ENCODE data around the gene BOK.
"Not testable (repeated sequence)": the region's sequence is repeated elsewhere in the genome, so short reads cannot be mapped to it uniquely, and the experiment has no call there.

BOK gene

DNA sequence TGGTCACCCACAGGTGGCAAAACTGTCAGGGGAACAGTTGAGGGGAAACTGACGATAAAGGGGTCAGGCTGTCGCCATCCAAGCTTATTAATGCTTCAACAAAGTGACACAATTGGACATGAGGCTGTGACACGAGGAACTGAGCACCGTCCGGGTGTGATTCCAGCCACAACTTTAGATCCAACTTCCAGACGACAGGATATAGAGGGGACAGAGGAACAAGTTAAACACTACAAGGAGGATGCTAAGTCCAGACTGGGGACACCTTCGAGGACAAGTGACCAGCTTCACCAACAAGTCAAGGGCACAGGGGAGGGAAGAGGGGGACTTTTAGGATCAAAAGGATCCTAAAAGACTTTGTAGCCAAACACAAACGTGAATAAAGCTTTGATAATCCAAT, 23.8 kb downstream of the BOK start:
- no peak overlapping the region for H3K27ac ChIP-seq
- no peak for DNase-seq (ENCODE audit: low spot score)
- TF ChIP-seq, protein P1, sequence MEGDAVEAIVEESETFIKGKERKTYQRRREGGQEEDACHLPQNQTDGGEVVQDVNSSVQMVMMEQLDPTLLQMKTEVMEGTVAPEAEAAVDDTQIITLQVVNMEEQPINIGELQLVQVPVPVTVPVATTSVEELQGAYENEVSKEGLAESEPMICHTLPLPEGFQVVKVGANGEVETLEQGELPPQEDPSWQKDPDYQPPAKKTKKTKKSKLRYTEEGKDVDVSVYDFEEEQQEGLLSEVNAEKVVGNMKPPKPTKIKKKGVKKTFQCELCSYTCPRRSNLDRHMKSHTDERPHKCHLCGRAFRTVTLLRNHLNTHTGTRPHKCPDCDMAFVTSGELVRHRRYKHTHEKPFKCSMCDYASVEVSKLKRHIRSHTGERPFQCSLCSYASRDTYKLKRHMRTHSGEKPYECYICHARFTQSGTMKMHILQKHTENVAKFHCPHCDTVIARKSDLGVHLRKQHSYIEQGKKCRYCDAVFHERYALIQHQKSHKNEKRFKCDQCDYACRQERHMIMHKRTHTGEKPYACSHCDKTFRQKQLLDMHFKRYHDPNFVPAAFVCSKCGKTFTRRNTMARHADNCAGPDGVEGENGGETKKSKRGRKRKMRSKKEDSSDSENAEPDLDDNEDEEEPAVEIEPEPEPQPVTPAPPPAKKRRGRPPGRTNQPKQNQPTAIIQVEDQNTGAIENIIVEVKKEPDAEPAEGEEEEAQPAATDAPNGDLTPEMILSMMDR (conservative IDR thresholded peaks at IDR 0.05; ENCODE audit: low read depth) = no peak
- ChIA-PET CTCF (interaction anchor here (0.5 kb wide), 1 partner anchor 1008 kb away, joined by 4 read pairs; no protein-coding TSS in a partner anchor), POLR2A (ENCODE audit: low non-redundant PET) (no interaction called here)

DNA sequence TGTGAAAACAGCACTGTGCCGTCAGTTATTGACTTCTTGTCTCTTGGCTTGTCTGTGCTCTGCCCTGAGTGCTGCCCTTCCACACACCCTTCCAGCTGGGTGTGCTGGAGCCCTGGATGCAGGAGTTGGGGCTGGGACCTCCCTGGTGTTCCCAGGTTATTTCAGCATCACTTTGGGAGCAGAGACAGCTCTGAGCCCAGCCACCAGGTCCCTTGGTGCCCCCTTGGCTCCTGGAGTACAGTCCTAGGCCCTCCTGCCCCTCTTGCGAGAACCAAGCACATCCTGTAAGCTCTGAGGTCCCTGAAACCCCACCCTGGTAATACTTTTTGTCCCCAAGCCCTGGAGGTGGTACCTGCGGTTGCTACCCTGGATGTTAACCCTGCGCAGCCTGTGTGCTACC, 24.3 kb downstream of the BOK start:
- TF ChIP-seq, protein P1 (conservative IDR thresholded peaks at IDR 0.05; ENCODE audit: low read depth) = no peak
- CTCF ChIA-PET = no interaction called here
- DNase-seq (ENCODE audit: low spot score) = no peak
- H3K27ac ChIP-seq = no peak overlapping the region
- POLR2A ChIA-PET (ENCODE audit: low non-redundant PET) = no interaction called here

DNA sequence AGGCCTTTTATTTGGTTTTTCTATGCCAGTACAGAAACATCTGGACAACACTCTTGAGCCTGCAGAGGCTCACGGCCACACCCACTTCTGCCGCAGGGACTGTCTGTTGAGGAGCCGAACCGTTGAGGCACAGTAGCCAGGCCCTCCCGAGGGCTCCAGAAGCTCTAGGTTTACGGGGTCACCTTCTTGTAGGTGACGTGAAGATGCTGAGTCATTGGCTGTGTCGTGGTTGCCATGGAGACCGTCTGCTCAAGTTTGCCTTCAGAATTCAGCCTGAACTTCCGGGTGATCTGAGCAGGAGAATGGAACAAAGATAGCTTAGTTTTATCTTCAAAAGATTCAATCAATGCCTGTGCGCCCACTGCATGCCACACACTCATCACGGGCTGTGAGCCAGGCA, 25.9 kb downstream of the BOK start:
- POLR2A ChIA-PET (ENCODE audit: low non-redundant PET) = no interaction called here
- CTCF ChIA-PET = no interaction called here
- DNase-seq (ENCODE audit: low spot score) = peak; percentile 17
- TF ChIP-seq, protein P1 (conservative IDR thresholded peaks at IDR 0.05; ENCODE audit: low read depth) = no peak
- no peak overlapping the region; the same call in 1 of the 2 replicates for H3K27ac ChIP-seq

DNA sequence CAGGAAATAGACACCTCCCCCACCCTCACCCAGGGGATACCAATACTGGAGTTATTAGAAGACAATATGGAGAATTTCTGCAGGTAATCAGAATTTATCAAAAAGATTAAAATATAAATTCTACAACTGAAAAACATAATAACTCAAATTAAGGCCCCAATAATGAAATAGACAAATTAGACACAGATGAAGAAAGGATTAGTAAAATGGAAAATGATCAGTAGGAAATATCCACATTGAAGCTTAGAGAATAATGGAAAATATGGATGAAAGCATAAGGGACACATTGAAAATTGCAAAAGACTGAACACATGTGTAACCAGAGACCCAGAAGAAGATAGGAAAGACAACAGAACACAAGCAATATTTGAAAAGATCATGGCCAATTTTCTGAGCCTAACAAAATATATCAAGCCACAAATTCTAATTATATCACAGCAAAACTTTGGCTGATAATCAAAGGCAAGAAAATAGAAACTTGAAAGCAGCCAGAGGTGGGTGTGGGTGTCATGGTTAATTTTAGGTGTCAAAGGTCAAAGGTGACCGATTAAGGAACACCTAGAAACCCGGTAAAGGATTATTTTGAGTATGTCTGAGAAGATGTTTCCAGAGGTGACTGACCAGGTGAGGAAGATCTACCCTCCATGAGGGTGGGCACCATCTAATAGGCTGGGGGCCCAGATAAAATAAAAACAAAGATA, 28.2 kb downstream of the BOK start:
- no peak for DNase-seq (ENCODE audit: low spot score)
- POLR2A ChIA-PET (ENCODE audit: low non-redundant PET) = no interaction called here
- TF ChIP-seq, protein P1 (conservative IDR thresholded peaks at IDR 0.05; ENCODE audit: low read depth) = no peak
- CTCF ChIA-PET = interaction anchor here (0.6 kb wide), 1 partner anchor 28 kb away, joined by 3 read pairs; no protein-coding TSS in a partner anchor
- H3K27ac ChIP-seq = no peak overlapping the region

DNA sequence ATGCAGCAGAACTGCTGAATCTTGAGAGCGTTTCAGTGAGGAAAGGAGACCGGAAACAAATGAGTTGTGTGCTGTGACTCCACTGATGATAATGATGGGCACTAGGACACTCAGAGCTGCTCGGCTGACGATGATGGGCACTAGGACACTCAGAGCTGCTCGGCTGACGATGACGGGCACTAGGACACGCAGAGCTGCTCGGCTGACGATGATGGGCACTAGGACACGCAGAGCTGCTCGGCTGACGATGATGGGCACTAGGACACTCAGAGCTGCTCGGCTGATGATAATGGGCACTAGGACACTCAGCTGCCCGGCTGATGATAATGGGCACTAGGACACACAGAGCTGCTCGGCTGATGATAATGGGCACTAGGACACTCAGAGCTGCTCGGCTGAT, 31.3 kb downstream of the BOK start:
- DNase-seq (ENCODE audit: low spot score); CTCF ChIA-PET; H3K27ac ChIP-seq: not testable (repeated sequence)
- POLR2A ChIA-PET (ENCODE audit: low non-redundant PET) = interaction anchor here (0.6 kb wide), 1 partner anchor 10 kb away, joined by 3 read pairs; no protein-coding TSS in a partner anchor

DNA sequence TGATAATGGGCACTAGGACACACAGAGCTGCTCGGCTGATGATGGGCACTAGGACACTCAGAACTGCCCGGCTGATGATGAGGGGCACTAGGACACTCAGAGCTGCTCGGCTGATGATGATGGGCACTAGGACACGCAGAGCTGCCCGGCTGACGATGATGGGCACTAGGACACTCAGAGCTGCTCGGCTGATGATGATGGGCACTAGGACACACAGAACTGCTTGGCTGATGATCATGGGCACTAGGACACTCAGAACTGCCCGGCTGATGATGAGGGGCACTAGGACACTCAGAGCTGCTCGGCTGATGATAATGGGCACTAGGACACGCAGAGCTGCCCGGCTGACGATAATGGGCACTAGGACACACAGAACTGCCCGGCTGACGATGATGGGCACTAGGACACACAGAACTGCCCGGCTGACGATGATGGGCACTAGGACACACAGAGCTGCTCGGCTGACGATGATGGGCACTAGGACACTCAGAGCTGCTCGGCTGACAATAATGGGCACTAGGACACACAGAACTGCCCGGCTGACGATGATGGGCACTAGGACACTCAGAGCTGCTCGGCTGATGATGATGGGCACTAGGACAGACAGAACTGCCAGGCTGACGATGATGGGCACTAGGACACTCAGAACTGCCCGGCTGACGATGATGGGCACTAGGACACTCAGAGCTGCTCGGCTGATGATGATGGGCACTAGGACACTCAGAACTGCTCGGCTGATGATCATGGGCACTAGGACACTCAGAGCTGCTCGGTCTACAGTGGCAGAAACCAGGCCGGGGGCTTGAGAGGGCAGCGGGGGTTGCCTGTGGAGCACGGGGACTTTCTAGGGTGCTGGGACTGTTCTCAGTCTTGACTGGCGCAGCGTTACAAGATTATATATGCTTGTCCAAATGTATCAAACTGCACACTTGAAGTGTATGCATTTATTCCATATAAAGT, 32.2 kb downstream of the BOK start:
- POLR2A ChIA-PET (ENCODE audit: low non-redundant PET) = not testable (repeated sequence)
- CTCF ChIA-PET = interaction anchor here (0.7 kb wide), 2 partner anchors 94 to 221 kb away, joined by 3 read pairs; no protein-coding TSS in a partner anchor

DNA sequence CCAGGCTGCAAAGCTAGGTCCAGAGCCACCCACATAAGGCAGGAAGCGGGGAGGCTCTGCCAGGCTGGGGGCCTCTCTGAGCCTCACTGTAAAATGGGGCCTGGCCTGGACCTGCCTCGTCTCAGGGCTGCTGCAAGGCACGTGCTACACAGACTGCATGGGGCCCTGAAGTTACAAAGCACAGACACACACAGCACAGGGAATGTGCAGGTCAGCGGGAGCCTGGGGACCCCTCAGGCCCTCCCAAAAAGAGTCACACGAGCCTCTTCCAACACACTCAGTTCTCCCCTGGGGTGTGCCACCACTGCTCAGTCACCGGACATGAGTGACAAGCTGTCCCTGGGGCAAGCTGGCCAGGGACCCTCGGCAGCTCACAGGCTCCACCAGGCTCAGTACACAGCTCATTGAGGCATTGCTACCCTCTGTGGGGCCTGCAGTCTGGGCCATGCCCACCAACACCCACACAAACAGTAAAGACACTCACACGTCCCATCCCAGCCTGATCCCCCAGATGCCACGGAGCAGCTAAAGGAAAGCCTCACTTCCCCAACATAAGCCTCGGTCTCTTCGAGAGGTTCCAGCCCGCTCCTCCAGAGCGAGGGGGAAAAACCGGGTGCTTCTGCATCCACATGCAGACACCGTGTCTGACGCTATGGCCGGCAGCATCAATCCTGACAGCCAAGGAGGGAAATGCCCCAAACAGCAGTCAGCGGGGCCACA, 33.7 kb downstream of the BOK start:
- POLR2A ChIA-PET (ENCODE audit: low non-redundant PET) = no interaction called here
- DNase-seq (ENCODE audit: low spot score) = no peak

More for the DNA sequence above, 32.2 kb downstream of the BOK start:
- DNase-seq (ENCODE audit: low spot score); H3K27ac ChIP-seq: not testable (repeated sequence)

More for the DNA sequence above, 33.7 kb downstream of the BOK start:
- TF ChIP-seq, protein P1 (conservative IDR thresholded peaks at IDR 0.05; ENCODE audit: low read depth) = no peak
- CTCF ChIA-PET = no interaction called here
- 0 out of 2 replicates have a peak overlapping the region, but pooled peaks have one; percentile 3 for H3K27ac ChIP-seq
